Prostate gland (tissue), 2 donors: Measurements from ENCODE around the gene SERPINA10.

ENCODE experiments used
- CTCF ChIP-seq, 4 experiments: fragments of 200-600 bp in 2 of 4; fragments of 450-650 bp in 2 of 4; sonication (generic) in 2 of 4; IDR thresholded peaks; 1 replicate in 3 of 4; 2 replicates in 1 of 4; pipeline ENCODE4 v1.5.1; 2016 to 2019; ENCODE audit warnings: antibody characterized with exemption in 4 of 4, mild to moderate bottlenecking in 2 of 4, moderate library complexity in 2 of 4
- POLR2A ChIP-seq: fragments of 450-650 bp; IDR thresholded peaks from one replicate; pipeline ENCODE4 v1.6.1; 2016; ENCODE audit warnings: antibody characterized with exemption, mild to moderate bottlenecking
- POLR2AphosphoS5 ChIP-seq: sonication (generic); formaldehyde crosslinking; IDR thresholded peaks from one replicate; pipeline ENCODE4 v1.6.1; 2017; ENCODE audit warnings: antibody characterized with exemption

GRCh38 chr14:94239406-94239805, 53.7 kb downstream of the SERPINA10 start:
- TF ChIP-seq CTCF (IDR thresholded peaks at IDR 0.05) (no peak), POLR2A (no peak), POLR2AphosphoS5 (no peak)
